T-helper 1 cell treated with Interleukin-12 subunit alpha and Interleukin-12 subunit beta and Interleukin-4 antibody, amounts not matched to agents 30 ng/mL and 1 ng/mL, for 36 hours (primary cell): Measurements from ENCODE around the gene PRKAB1. TPM values are rescaled to one million over a fixed set of nuclear protein-coding genes. Genes with fewer than 3 reads are reported as not detected.

Experiments used
- intact Hi-C: fragments of 100-400 bp; cut with micrococcal nuclease; formaldehyde crosslinking; loops from one replicate; pipeline ENCODE4 v1.15.1; 2024
- total RNA-seq: library from RNA; stranded (reverse); gene quantifications from 2 replicates; pipeline ENCODE4 v1.2.3, GENCODE V29; 2022

Gene PRKAB1
- total RNA-seq, 1 donor from 2014 or later: 44.0 TPM

DNA sequence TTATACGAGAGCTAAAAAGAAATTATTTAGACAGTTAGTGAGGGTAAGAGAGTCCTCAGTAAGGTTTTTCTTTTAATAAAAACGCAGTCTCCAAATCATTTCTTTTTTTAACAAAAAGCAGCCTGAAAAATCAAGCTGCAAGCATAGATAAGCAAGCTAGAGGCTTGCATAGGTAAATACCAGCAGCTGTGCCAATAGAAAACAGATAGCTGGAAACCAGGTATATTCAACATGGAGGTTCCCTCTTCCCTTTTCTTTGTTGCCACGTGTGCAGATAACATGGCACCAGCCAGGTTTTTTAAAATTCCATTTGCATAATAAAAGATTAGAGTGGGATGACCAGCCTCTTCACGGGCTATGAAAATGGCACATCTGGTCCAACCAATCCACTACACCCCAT is 6.1 kb upstream of the PRKAB1 start:
- intact Hi-C loops: no loop called here

DNA sequence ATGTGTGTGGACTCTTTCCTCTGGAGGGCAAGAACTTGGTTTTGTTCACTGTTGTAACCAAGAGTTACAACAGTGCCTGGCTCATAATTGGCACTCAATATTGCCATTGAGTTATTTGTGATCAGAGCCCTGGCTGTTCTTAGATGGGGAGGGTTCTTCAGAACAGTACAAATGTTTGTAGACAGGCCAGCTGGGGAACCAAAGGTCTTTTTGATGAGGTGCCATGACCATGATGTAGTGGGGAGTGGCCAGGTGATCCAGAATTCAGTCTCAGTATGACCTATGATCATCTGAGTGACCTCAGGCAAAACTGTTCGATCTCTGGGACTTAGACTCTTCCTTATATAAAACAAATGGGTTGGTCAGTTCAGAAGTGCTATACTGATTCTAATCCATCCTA is 3.3 kb upstream of the PRKAB1 start:
- intact Hi-C loops: loop anchor here (5.0 kb wide), 4 partner anchors 238 to 1023 kb away; partner anchors contain the start of genes MLEC and RPLP0

DNA sequence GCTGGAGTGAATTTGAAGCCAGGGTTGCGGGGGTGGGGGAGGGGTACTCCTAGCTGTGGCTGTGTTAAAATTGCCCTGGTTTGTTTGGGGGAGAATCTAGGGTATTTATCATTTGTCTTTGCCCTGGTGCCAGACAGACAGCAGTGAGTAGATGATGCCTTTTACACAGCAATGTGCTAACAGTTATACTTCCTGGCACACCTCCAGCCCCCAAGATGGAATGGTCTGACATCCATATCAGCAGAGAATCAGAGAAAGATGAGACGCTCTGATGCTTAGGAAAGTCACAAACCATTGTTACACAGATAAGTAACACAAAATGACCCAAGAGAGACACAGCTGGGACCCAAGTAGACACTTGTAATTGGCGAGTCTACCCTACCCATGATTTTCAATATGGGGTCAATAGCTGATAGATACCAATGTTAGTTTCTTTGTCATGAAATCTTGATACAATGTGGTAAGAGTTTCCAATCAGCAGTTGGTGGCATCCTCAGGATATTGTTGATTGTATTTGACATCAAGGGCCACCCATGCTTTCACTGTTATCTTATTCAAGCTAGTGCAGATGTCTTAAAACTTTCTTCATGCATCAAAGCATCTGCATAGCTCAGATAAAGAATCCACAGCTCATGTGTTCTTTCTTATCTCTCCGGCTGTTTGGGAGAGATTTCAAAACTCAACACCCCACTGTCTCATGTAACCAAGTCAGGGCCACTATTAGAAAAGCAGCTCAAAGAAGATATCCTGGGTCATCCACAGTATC is 2.6 kb upstream of the PRKAB1 start:
- intact Hi-C loops: loop anchor here (5.0 kb wide), 4 partner anchors 237 to 1022 kb away; partner anchors contain the start of genes MLEC and RPLP0

DNA sequence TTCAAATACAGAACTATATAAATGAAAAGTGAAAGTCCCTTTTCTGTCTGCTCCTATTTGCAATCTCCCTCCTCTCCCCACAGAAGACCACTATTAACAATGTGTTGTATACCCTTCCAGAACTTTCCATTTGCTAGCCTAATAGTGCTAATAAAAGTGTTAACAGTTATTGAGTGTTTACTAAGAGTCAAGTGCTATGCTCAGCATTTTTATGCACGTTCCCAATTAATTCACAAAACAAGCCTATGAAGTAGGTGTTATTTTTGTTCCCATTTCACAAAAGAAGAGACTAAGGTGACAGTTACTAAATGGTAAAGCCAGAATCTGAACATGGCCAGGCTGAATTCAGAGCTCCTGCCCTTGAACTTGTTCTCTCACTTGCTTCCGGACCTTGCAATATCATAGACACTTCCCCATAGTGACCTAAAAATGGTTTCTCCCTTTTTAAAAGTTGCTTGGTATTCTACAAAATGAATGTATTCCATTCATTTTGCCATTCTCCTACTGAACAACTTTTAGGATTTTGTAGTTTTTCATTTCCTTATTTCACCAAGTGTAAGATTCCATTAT is 1.6 kb upstream of the PRKAB1 start:
- intact Hi-C loops: loop anchor here (2.0 to 5.0 kb wide), 7 partner anchors 210 to 1606 kb away; partner anchors contain the start of genes CIT, MLEC, RPLP0 and SUDS3

DNA sequence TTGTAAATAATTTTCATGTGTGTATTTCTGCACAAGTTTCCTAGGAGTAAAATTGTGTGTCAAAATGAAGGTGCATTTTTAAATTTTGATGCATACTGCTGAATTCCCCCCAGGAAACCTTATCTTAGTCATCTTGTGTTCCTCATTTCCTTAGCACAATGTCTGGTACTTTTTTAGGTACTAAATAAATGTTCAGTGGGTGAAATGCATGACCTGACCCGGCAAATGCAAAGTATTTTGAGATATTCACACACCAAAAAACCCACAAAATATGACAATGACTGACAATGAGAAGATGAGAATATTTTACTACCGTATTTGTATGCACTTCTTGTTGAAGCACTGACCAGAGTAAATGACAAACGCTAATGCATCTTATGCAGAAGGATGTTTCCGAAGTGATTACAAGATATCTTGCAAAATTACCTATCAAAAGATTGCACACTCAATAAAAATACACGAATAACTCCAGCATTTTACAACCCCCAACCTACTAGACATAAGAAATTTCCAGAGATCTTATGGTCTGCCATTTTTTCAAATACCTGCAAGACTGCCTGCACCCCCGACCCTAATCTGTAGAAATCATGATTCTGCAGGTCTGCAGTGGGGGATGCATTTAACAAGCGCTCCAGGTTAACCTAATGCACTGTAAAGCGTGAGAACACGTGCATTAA is 895 bp upstream of the PRKAB1 start:
- intact Hi-C loops: loop anchor here (1.0 to 5.0 kb wide), 12 partner anchors 8 to 1606 kb away; partner anchors contain the start of genes CIT, MLEC, RAB35 and RPLP0

DNA sequence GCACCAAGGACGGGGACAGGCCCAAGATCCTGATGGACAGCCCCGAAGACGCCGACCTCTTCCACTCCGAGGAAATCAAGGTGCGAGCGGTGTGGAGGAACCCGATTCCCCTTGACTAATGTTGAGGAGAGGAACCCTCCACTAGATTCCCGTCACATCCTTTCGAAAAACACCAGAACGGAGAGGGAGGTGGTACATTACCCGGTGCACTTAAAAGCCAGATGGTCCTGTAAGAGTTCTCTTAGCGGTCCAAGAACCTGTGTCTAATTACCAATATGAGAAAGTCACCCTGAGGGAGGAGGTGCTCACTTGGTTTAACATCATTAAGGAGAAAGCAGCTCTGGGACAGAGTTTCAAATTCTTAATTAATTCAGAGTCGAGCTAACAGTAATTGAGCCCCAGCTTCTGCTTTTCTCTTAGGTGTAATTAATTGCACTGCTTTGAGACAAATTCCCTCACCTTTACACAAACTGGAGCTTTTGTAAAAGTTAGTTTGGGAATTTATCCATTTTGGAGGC is 450 bp downstream of the PRKAB1 start:
- intact Hi-C loops: loop anchor here (2.0 to 5.0 kb wide), 5 partner anchors 14 to 1019 kb away; partner anchors contain the start of genes MLEC and RPLP0

DNA sequence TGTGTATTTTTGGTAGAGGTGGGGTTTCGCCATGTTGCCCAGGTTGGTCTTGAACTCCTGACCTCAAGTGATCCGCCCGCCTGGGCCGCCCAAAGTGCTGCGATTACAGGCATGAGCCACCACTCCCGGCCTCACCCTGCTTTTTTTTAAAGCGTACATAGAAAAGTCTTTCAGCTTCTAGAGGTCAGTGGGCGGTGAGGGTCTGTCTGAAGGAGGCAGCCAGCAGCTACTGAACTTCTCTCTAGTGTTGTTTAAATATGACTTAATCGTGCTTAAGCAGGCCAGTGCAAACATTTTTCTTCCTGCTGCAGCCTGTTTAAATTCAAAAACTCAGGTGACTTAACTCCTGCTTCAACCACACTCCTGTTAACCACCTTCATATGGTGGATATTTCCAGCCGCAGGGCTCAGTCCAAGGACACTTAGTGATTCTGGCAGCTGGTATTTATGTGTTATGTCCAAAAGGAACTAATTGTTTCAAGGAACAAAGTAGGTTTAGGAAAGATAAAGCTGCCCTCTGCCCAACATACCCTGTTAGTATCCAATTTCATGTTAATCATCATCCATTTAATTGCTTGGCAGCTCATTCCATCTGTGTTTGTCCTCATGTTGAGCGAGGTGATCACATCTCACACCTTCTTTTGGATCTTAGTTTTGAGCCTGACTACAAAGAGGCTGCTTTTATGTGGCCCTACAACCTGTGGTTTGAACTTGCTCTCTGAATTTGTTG is 2.0 kb downstream of the PRKAB1 start:
- intact Hi-C loops: loop anchor here (2.0 to 5.0 kb wide), 5 partner anchors 13 to 1017 kb away; partner anchors contain the start of genes MLEC and RPLP0

DNA sequence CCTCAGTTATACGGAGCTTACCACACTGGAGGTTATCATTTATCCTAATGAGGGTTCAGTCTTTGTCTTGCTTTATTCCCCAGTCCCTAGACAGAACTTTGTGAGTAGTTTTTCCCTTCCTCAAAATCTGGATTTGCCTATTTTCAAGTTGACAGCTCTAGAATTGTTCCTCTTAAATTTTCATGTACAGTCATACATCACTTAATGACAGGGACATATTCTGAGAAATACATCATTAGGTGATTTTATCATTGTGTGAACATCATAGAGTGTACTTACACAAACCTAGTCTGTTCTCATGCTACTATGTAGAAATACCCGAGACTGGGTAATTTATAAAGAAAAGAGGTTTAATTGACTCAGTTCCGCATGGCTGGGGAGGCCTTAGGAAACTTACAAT is 3.1 kb downstream of the PRKAB1 start:
- intact Hi-C loops: no loop called here

DNA sequence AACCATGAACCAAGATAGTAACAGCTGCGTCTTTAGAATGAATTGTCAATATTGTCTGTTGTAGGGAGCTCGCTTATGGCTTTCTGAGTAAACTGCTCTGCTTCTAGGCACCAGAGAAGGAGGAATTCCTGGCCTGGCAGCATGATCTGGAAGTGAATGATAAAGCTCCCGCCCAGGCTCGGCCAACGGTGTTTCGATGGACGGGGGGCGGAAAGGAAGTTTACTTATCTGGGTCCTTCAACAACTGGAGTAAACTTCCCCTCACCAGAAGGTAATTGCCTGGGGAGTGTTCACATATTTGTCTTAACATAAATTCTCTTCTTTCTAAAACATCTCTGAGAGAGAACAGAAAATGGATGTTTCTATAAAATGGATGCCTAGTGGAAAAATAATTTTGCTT is 4.3 kb downstream of the PRKAB1 start:
- intact Hi-C loops: no loop called here

DNA sequence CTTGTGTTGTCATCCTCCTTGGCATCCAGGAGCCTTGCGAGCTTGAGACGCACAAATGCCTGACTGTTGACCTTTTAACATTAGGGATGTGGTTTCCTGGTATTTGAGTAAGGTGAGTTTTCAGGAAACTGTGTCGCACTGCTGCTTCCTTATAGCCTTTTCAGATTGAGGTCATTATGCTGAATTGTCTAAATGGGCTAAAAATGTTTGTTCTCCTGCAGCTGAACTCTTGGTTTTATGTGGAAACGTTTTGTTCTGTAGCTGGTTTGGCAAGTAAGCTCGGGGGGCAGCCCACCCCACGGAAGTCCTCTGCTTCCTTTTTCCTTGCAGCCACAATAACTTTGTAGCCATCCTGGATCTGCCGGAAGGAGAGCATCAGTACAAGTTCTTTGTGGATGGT is 5.7 kb downstream of the PRKAB1 start:
- intact Hi-C loops: loop anchor here (1.0 kb wide), 1 partner anchor 9 kb away; no protein-coding TSS in a partner anchor

DNA sequence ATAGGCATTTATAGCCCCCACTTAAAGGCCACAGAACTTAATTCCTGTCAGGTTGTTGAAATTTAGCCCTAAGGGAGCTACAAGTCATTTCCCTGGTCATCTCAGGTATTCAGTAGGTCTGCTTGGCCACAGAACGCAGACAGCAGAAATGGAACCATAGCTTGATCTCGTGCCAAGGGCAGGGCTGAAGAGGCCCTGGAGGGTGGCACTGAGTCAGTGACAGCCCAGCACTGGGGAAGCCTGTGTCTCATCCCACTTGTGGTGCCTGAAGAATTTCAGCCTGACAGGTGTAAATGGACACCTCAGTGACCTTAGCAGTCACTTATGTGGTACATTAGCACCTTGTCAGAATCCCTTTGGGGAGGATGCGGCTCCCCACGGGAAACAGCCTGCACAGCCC is 6.6 kb downstream of the PRKAB1 start:
- intact Hi-C loops: no loop called here

DNA sequence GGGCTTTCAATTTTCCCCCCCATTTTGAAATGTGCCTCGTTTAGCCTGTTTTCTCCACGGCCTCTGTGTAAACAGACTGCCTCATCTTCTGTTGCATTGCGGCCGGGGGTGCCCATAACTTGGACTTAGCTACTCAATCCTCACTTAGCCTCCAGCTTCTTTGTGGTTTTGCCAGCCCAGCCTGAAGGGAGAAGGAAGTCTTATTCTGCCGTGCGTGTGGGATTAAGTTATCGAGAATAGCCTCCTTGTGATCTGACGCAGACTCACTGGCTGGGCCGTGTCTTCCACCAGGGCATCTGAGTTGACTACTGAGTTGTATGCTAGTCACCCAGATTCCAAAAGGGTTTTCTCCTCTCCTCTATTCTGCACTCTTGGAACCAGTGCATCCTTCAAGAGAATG is 8.1 kb downstream of the PRKAB1 start:
- intact Hi-C loops: no loop called here

DNA sequence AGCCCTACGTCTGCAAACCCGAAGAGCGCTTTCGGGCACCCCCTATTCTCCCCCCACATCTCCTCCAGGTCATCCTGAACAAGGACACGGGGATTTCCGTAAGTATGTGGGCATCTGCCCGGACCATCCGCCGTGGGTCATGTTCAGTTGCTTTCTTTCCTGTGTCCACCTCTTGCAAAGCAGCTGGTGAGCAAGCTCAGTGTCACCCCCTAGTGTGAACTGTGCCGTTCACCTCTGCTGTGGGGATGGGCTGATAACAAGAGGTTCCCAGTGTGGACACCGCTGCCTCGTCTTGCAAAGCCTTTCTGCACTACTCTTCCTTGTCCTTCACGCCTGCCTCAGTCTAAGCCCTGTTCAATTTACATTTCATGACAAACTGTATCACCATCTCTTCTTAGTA is 8.6 kb downstream of the PRKAB1 start:
- intact Hi-C loops: no loop called here

DNA sequence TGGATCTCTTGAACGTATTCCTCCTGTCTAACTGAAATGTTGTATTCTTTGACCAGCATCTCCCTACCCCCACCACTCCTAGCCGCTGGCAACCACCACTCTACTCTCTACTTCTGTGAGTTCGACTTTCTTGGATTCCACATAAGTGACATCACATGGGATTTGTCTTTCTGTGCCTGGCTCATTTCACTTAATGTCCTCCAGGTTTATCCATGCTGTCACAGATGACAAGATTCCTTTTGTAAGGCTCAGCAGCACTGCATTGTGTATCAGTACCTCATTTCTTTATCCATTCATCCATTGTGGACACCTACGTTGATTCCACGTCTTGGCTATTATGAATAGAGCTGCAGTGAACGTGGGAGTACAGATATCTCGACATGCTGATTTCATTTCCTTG is 10.5 kb downstream of the PRKAB1 start:
- intact Hi-C loops: no loop called here

DNA sequence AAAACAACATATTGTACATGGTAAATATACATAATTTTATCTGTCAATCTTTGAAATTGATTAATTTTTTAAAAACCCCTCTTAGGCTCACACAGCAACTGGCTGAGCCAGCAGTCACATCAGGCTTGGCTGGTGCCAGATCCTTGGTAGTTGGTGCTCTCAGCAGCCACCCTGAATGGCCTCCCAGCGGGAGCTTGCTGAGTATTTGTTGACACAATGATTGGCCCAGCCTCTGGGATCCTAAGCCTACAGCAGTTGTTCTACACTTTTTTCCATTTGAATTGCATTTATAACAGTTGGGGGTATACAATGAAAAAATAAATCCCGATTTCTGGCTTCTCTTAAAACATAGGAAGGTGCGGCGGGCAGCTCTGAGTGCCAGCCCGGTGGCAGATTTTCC is 11.1 kb downstream of the PRKAB1 start:
- intact Hi-C loops: no loop called here

DNA sequence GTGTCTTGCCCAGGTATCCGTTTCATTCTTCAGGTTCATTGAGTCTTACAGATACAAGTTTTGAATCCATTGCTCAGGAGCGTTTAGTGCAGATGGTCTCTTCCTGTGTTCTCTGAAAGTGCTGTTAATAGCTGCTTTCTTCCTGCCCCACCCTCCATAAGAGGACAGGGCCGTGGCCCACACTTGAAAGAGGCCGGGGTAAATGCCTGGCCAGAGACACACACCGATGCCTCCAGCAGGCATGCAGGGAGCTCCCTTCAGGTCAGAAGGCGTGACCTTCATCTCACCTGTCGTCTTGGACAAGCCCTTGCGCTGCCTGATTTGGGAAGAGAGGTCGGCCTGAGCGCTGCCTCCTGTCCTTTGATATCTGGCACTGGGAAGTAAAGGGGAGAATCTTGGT is 11.6 kb downstream of the PRKAB1 start:
- intact Hi-C loops: no loop called here

DNA sequence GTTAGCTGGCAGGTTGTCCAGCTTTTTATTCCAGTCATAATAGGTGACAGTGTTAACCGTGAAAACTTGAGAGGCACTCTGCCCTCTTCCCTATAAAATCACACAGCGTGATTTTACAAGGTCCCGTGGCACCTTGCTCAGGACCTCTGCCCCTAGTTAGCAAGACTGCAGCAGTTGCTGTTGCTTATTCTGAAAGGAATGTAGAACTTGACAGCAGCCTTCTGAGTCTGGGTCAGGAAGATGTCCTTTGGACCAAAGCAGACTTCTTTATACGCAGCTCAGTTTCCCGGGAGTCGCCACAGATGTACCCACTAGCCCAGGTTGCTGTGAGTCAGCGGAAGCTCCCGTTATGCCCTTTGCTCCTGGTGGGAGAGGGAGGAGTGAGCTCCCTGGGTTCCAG is 13.2 kb downstream of the PRKAB1 start:
- intact Hi-C loops: loop anchor here (5.0 kb wide), 1 partner anchor 221 kb away; no protein-coding TSS in a partner anchor

DNA sequence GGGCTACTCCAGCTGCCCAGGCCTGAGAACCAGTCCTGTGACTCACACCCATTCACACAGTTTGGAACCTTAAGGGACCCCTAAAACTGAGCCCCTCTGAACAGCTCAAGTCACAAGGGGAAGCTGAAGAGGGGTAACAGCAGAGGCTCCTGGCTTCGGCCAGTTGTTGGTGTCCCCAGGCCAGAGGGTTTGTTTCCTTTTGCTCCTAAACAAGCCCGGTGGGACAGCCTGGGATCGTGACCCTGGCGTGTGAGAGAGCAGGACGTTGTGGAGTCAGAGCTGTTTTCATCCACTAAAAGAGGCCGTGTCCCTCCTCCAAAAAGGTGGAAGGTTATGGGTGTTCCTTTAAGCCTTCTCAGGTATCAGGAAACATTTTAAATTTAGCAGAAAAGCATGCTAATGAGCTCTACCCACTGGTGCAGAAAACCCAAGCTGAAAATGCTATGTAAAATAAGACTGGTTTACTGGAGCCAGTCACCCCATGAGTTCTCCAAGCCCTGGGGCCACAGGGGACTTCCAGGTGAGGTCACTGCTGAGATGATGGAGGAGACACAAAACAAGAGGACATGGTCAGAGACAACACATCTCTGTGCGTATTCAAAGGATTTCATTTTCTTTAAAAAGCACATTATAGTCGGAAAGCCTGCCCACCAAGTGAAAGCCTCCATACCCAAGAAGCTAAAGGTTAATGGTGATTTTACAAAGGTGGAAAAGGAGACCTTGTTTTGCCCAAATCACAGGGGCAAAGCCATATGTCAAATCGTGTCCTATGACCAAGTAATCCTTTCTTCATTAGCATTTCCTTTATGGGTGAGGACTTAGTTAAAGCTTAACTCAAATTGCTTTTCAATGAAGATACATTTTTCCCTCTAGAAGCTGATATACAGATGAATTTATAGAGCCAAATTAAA is 14.1 kb downstream of the PRKAB1 start:
- intact Hi-C loops: loop anchor here (1.0 to 5.0 kb wide), 3 partner anchors 9 to 220 kb away; partner anchors contain the start of gene PRKAB1

DNA sequence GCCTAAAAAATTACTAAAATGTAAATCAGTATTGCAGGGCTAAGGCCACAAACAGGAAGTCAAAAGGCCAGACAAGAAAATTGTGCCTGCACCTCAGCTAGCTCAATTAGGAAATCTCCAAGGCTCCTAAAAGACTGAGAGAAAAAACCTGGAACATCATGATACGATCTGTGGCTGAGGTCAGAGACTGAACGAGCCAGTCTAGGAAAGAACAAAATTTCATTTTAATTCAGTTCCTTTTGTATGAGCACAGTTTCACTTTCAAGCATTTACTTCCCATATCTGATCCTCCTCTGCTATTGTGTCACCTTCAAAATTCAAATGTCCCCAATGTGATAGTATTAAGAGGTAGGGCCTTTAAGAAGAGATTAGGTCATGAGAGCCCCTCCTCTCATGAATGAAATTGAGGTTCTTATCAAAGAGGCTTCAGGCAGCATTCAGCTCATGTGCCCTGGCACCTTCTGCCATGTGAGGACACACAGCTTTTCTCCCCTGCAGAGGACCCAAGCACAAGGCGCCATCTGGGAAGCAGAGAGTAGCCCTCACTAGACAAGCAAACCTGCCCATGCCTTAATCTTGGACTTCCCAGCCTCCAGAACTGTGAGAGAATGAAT is 14.8 kb downstream of the PRKAB1 start:
- intact Hi-C loops: loop anchor here (1.0 to 5.0 kb wide), 3 partner anchors 9 to 220 kb away; partner anchors contain the start of gene PRKAB1
